Measurements from ENCODE around the gene BCL2L15. TPM values are rescaled to one million over a fixed set of nuclear protein-coding genes. Genes with fewer than 3 reads are reported as not detected.
"Not testable (repeated sequence)": the region's sequence is repeated elsewhere in the genome, so short reads cannot be mapped to it uniquely, and the experiment has no call there.

BCL2L15 gene
- total RNA-seq, 2 experiments from 2014 or later: 0.15 to 0.43 TPM

GRCh38 chr1:113859478-113860175, 27.8 kb downstream of the BCL2L15 start:
- intact Hi-C loops (cut with micrococcal nuclease): loop anchor here (1.0 kb wide), 1 partner anchor 9 kb away; no protein-coding TSS in a partner anchor
- no peak for DNase-seq
- Mint-ChIP-seq H3K36me3 (ENCODE audit: low read depth) (peaks cover 51% of the 10 kb centered on the region), H3K4me3 (no peak overlapping the region), H3K27me3 (ENCODE audit: low read depth) (no peaks in the 10 kb centered on the region), H3K27ac (no peak overlapping the region), H3K4me1 (ENCODE audit: low read depth) (peaks cover 37% of the 10 kb centered on the region), H3K9me3 (no peaks in the 10 kb centered on the region)
- CTCF ChIA-PET: interaction anchor here (0.7 to 2.7 kb wide), 6 partner anchors 10 to 720 kb away, joined by 3 to 10 read pairs (median 6); partner anchors contain the start of gene AP4B1

- Mint-ChIP-seq H3K27me3 (ENCODE audit: low read depth) (no peaks in the 10 kb centered on the region), H3K4me3 (no peak overlapping the region), H3K4me1 (ENCODE audit: low read depth) (peaks cover 41% of the 10 kb centered on the region), H3K9me3 (no peaks in the 10 kb centered on the region), H3K36me3 (ENCODE audit: low read depth) (peaks cover 53% of the 10 kb centered on the region), H3K27ac (no peak overlapping the region)
- intact Hi-C loops (cut with micrococcal nuclease): loop anchor here (1.0 kb wide), 1 partner anchor 9 kb away; no protein-coding TSS in a partner anchor
- CTCF ChIA-PET: interaction anchor here (1.0 to 2.7 kb wide), 5 partner anchors 11 to 103 kb away, joined by 3 to 10 read pairs (median 7); partner anchors contain the start of gene AP4B1
- DNase-seq: no peak
Observed at GRCh38 chr1:113858982-113859381, 28.4 kb downstream of the BCL2L15 start.

GRCh38 chr1:113858418-113858817, 29.0 kb downstream of the BCL2L15 start:
- no peaks in the 10 kb centered on the region for H3K9me3 Mint-ChIP-seq
- intact Hi-C loops (cut with micrococcal nuclease): no loop called here
- no peak overlapping the region for H3K27ac Mint-ChIP-seq
- no peaks in the 10 kb centered on the region for H3K27me3 Mint-ChIP-seq (ENCODE audit: low read depth)
- CTCF ChIA-PET: interaction anchor here (2.1 kb wide), 1 partner anchor 46 kb away, joined by 7 read pairs; the partner anchor contains the start of gene AP4B1
- DNase-seq: no peak
- peaks cover 52% of the 10 kb centered on the region for H3K36me3 Mint-ChIP-seq (ENCODE audit: low read depth)
- H3K4me1 Mint-ChIP-seq (ENCODE audit: low read depth): peaks cover 41% of the 10 kb centered on the region
- H3K4me3 Mint-ChIP-seq: no peak overlapping the region

GRCh38 chr1:113857776-113858175, 29.6 kb downstream of the BCL2L15 start:
- intact Hi-C loops (cut with micrococcal nuclease): no loop called here
- peaks cover 40% of the 10 kb centered on the region for H3K4me1 Mint-ChIP-seq (ENCODE audit: low read depth)
- no peak overlapping the region for H3K27ac Mint-ChIP-seq
- peaks cover 48% of the 10 kb centered on the region for H3K36me3 Mint-ChIP-seq (ENCODE audit: low read depth)
- CTCF ChIA-PET: interaction anchor here (2.1 to 2.2 kb wide), 2 partner anchors 22 to 46 kb away, joined by 8 read pairs; no protein-coding TSS in a partner anchor
- no peak overlapping the region for H3K4me3 Mint-ChIP-seq
- no peak for DNase-seq
- no peaks in the 10 kb centered on the region for H3K27me3 Mint-ChIP-seq (ENCODE audit: low read depth)
- no peaks in the 10 kb centered on the region for H3K9me3 Mint-ChIP-seq

- Mint-ChIP-seq H3K27me3 (ENCODE audit: low read depth) (no peaks in the 10 kb centered on the region), H3K4me1 (ENCODE audit: low read depth) (peaks cover 31% of the 10 kb centered on the region), H3K4me3 (no peak overlapping the region), H3K9me3 (no peaks in the 10 kb centered on the region), H3K36me3 (ENCODE audit: low read depth) (peaks cover 44% of the 10 kb centered on the region), H3K27ac (no peak overlapping the region)
- intact Hi-C loops (cut with micrococcal nuclease): no loop called here
- CTCF ChIA-PET: interaction anchor here (0.9 to 2.2 kb wide), 3 partner anchors 19 to 47 kb away, joined by 4 to 8 read pairs (median 8); no protein-coding TSS in a partner anchor
- DNase-seq: no peak
Observed at GRCh38 chr1:113856401-113856790, 31.0 kb downstream of the BCL2L15 start.

- no peak overlapping the region for H3K27ac Mint-ChIP-seq
- DNase-seq: no peak
- CTCF ChIA-PET: interaction anchor here (0.6 to 2.2 kb wide), 4 partner anchors 20 to 148 kb away, joined by 3 to 8 read pairs (median 6); no protein-coding TSS in a partner anchor
- H3K4me1 Mint-ChIP-seq (ENCODE audit: low read depth): peaks cover 30% of the 10 kb centered on the region
- H3K4me3 Mint-ChIP-seq: no peak overlapping the region
- H3K9me3 Mint-ChIP-seq: no peaks in the 10 kb centered on the region
- intact Hi-C loops (cut with micrococcal nuclease): loop anchor here (2.0 kb wide), 1 partner anchor 13 kb away; no protein-coding TSS in a partner anchor
- H3K27me3 Mint-ChIP-seq (ENCODE audit: low read depth): no peaks in the 10 kb centered on the region
- H3K36me3 Mint-ChIP-seq (ENCODE audit: low read depth): peaks cover 46% of the 10 kb centered on the region
Observed at GRCh38 chr1:113855630-113856400, 31.6 kb downstream of the BCL2L15 start.

- Mint-ChIP-seq H3K9me3 (no peaks in the 10 kb centered on the region), H3K27me3 (ENCODE audit: low read depth) (no peaks in the 10 kb centered on the region), H3K4me3 (no peak overlapping the region), H3K4me1 (ENCODE audit: low read depth) (peaks cover 26% of the 10 kb centered on the region), H3K27ac (peak overlapping the region; percentile 12), H3K36me3 (ENCODE audit: low read depth) (peaks cover 52% of the 10 kb centered on the region)
- no peak for DNase-seq
- intact Hi-C loops (cut with micrococcal nuclease): loop anchor here (2.0 kb wide), 1 partner anchor 15 kb away; no protein-coding TSS in a partner anchor
- CTCF ChIA-PET: no interaction called here
Observed at GRCh38 chr1:113854234-113854633, 33.1 kb downstream of the BCL2L15 start.

- H3K27me3 Mint-ChIP-seq (ENCODE audit: low read depth); CTCF ChIA-PET; H3K4me3 Mint-ChIP-seq; H3K27ac Mint-ChIP-seq; DNase-seq; H3K9me3 Mint-ChIP-seq; intact Hi-C loops (cut with micrococcal nuclease): not testable (repeated sequence)
- Mint-ChIP-seq H3K4me1 (ENCODE audit: low read depth) (peaks cover 22% of the 10 kb centered on the region), H3K36me3 (ENCODE audit: low read depth) (peaks cover 49% of the 10 kb centered on the region)
Observed at GRCh38 chr1:113852694-113853093, 34.7 kb downstream of the BCL2L15 start.

GRCh38 chr1:113850127-113850796, 37.1 kb downstream of the BCL2L15 start:
- CTCF ChIA-PET: no interaction called here
- Mint-ChIP-seq H3K4me1 (ENCODE audit: low read depth) (peaks cover 22% of the 10 kb centered on the region), H3K27ac (peak overlapping the region; percentile 85), H3K36me3 (ENCODE audit: low read depth) (peaks cover 52% of the 10 kb centered on the region), H3K4me3 (no peak overlapping the region), H3K27me3 (ENCODE audit: low read depth) (no peaks in the 10 kb centered on the region), H3K9me3 (peaks cover 3% of the 10 kb centered on the region)
- intact Hi-C loops (cut with micrococcal nuclease): no loop called here
- DNase-seq: no peak

- intact Hi-C loops (cut with micrococcal nuclease): loop anchor here (10.0 kb wide), 1 partner anchor 436 kb away; no protein-coding TSS in a partner anchor
- no peak overlapping the region for H3K4me3 Mint-ChIP-seq
- DNase-seq: no peak
- H3K36me3 Mint-ChIP-seq (ENCODE audit: low read depth): peaks cover 43% of the 10 kb centered on the region
- CTCF ChIA-PET: no interaction called here
- H3K27me3 Mint-ChIP-seq (ENCODE audit: low read depth): no peaks in the 10 kb centered on the region
- no peak overlapping the region for H3K27ac Mint-ChIP-seq
- peaks cover 3% of the 10 kb centered on the region for H3K9me3 Mint-ChIP-seq
- H3K4me1 Mint-ChIP-seq (ENCODE audit: low read depth): peaks cover 13% of the 10 kb centered on the region
Observed at GRCh38 chr1:113849072-113849471, 38.3 kb downstream of the BCL2L15 start.

GRCh38 chr1:113846391-113847035, 40.9 kb downstream of the BCL2L15 start:
- peaks cover 52% of the 10 kb centered on the region for H3K36me3 Mint-ChIP-seq (ENCODE audit: low read depth)

More at GRCh38 chr1:113846391-113847035, 40.9 kb downstream of the BCL2L15 start:
- intact Hi-C loops (cut with micrococcal nuclease): loop anchor here (10.0 kb wide), 1 partner anchor 438 kb away; no protein-coding TSS in a partner anchor
- H3K4me1 Mint-ChIP-seq (ENCODE audit: low read depth): peaks cover 13% of the 10 kb centered on the region
- H3K27ac Mint-ChIP-seq: no peak overlapping the region
- H3K9me3 Mint-ChIP-seq: peaks cover 3% of the 10 kb centered on the region
- CTCF ChIA-PET: no interaction called here
- no peaks in the 10 kb centered on the region for H3K27me3 Mint-ChIP-seq (ENCODE audit: low read depth)
- no peak for DNase-seq
- no peak overlapping the region for H3K4me3 Mint-ChIP-seq
